ENCODE data around the gene NUDT3.
"Not testable (repeated sequence)": the region's sequence is repeated elsewhere in the genome, so short reads cannot be mapped to it uniquely, and the experiment has no call there.

NUDT3 gene

GRCh38 chr6:34249469-34250261 lies 142.8 kb downstream of the NUDT3 start:
- no peak for TF ChIP-seq CTCF (conservative IDR thresholded peaks at IDR 0.05; ENCODE audit: low read length)
- H3K4me3 ChIP-seq (ENCODE audit: low read length) = peak overlapping the region; percentile 78
- peak; percentile 42 for DNase-seq (ENCODE audit: low read depth)

- TF ChIP-seq CTCF (conservative IDR thresholded peaks at IDR 0.05; ENCODE audit: low read length) = peak; percentile 67
- peak; percentile 91 for DNase-seq (ENCODE audit: low read depth)
Measured at GRCh38 chr6:34248727-34249468, 143.6 kb downstream of the NUDT3 start, which contains the start of gene SMIM29. SMIM29 (minus strand) TSS chr6:34249006; CDS start chr6:34247791, 1,215 bp downstream.

GRCh38 chr6:34248198-34248726 lies 144.2 kb downstream of the NUDT3 start:
- no peak for TF ChIP-seq CTCF (conservative IDR thresholded peaks at IDR 0.05; ENCODE audit: low read length)
- DNase-seq (ENCODE audit: low read depth) = peak; percentile 39
- H3K4me3 ChIP-seq (ENCODE audit: low read length) = peak overlapping the region; percentile 91

More at GRCh38 chr6:34248727-34249468, 143.6 kb downstream of the NUDT3 start, which contains the start of gene SMIM29:
- peak within 1 kb of the TSS; percentile 91 for H3K4me3 ChIP-seq (ENCODE audit: low read length)

- DNase-seq (ENCODE audit: low read depth) = no peak
- no peak for TF ChIP-seq CTCF (conservative IDR thresholded peaks at IDR 0.05; ENCODE audit: low read length)
- H3K4me3 ChIP-seq (ENCODE audit: low read length) = no peak overlapping the region
Measured at GRCh38 chr6:34247481-34248197, 144.8 kb downstream of the NUDT3 start.

- no peak for DNase-seq (ENCODE audit: low read depth)
- no peak overlapping the region for H3K4me3 ChIP-seq (ENCODE audit: low read length)
- peak; percentile 41 for TF ChIP-seq CTCF (conservative IDR thresholded peaks at IDR 0.05; ENCODE audit: low read length)
Measured at GRCh38 chr6:34246563-34247391, 145.7 kb downstream of the NUDT3 start.

GRCh38 chr6:34246249-34246562 lies 146.3 kb downstream of the NUDT3 start:
- no peak overlapping the region for H3K4me3 ChIP-seq (ENCODE audit: low read length)
- no peak for TF ChIP-seq CTCF (conservative IDR thresholded peaks at IDR 0.05; ENCODE audit: low read length)
- DNase-seq (ENCODE audit: low read depth) = no peak

- H3K4me3 ChIP-seq (ENCODE audit: low read length); DNase-seq (ENCODE audit: low read depth): not testable (repeated sequence)
Measured at GRCh38 chr6:34245761-34246140, 146.7 kb downstream of the NUDT3 start.

GRCh38 chr6:34245032-34245760 lies 147.3 kb downstream of the NUDT3 start:
- not testable (repeated sequence) for DNase-seq (ENCODE audit: low read depth); H3K4me3 ChIP-seq (ENCODE audit: low read length)
